ENCODE measurements around the gene LCNL1.

- TF ChIP-seq POLR2A (IDR thresholded peaks at IDR 0.05; ENCODE audit: low read length) (no peak), GATA1 (IDR thresholded peaks at IDR 0.05; ENCODE audit: low read depth, low read length) (no peak)
Measured at GRCh38 chr9:136939431-136939995, 43.3 kb upstream of the LCNL1 start.
